GM21576 (cell line): ENCODE results near the gene KCNJ18.
"Not testable (repeated sequence)": the region's sequence is repeated elsewhere in the genome, so short reads cannot be mapped to it uniquely, and the experiment has no call there.

Source experiments
- ATAC-seq: cut with Tn5 transposase; IDR thresholded peaks from one replicate; pipeline ENCODE4 v1.9.1; 2021; ENCODE audit warnings: mild to moderate bottlenecking, moderate library complexity; ENCODE audit not compliant: unreplicated experiment

The KCNJ18 gene

DNA sequence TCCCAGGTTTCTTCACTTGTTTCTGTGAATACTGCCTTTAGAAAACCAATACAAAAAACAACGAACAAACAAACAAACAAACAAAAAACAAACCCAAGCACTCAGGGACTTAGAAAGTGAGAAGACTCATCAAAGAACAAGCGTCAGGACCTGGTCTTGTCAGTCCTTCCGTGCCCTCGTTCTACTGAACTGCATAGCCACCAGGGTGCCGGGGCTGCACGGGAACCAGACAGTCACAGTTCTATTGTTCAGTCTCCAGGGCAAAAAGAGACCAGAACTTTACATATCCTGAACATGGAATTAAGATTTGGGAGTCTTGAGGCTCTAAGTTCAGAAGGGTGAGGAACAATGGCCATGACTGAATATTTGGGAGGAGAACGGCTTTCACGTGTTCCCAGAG lies 28.2 kb downstream of the KCNJ18 start:
- not testable (repeated sequence) for ATAC-seq

DNA sequence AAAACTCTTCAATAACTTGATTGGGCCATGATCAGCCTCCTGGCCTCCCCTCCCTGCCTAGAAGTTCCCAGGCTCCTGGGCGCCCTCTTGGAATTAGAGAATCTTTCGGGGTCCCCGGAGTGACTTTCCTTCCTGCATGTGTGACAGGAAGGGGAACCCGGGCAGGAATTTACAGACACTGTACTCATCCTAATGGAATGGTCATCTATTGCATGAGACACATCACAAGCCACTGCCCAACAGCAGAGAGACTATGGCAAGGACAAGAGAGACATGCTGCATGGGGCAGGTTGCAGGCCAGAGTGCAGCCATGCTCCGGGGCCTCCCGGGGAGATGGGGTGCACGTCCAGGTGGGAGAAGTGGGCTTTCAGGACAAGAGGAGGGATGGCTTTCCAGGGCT lies 29.9 kb downstream of the KCNJ18 start:
- not testable (repeated sequence) for ATAC-seq

- not testable (repeated sequence) for ATAC-seq
These were observed 32.1 kb downstream of the KCNJ18 start for GRCh38 chr17:21724216-21725006.

- ATAC-seq = not testable (repeated sequence)
These were observed 38.8 kb downstream of the KCNJ18 start for GRCh38 chr17:21731076-21731475.

GRCh38 chr17:21733931-21734330 lies 41.6 kb downstream of the KCNJ18 start:
- not testable (repeated sequence) for ATAC-seq

DNA sequence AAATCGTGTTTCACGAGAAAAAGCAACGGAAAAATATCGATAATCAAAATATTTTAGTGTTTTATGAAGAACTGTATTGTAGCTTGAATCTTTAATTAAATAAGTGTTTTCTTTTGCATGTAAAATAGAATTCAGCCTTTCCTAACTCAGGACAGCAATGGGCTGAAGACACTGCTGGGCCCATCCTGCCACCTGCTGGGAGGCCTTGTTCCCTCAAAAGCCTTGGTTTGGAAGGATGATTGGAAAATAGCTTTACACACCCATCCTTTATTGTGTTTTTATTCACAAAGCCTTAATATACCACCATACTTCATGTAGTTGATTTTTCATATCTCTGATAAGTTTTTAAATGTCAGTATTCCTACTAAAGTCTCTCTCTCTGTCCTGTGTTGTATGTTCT lies 43.5 kb downstream of the KCNJ18 start:
- ATAC-seq = not testable (repeated sequence)

DNA sequence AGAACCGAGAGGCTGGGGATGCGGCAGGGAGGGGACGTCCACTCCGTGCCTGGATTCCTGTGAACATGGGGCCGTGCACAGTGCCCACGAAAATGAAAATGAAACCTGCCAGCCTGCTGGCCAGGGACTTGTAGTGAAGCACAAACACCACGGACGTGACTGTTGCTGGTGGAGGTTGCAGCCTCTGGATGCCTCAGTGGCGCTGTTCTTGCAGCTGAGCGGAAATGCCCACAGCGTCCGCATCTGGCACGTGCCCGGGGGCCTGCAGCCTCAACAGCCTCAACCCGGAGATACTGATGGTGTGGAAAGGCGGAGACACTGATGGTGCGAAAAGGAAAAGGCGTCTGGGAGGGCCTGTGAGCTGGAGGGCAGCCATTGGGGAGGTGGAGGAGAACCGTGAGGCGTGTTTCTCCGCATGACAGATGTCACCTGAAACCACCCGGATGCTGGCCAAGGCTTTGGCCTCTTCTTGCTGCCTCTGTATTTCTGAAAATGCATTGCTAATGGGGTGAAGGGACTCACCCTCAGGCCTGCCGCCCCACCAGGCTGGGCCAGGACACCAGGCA lies 44.8 kb downstream of the KCNJ18 start:
- ATAC-seq = not testable (repeated sequence)

DNA sequence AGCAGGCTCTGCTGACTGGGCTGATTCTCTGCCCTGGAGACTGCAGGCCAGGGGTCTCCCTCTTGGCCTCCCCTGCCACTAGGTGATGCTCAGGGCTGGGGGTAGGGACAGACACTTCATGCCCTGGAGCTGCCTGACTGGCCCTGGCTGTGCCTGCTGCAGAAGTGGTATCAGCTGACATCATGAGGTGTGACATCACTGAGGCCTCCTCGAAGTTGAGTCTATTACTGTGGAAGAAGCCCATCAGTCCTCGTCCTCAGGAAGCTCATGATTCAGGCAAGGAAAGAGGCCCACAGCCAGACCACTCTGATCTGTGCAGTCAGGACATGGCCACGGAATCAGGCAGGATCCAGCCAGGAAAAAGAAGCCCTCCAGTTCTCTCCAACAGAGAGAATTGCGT lies 45.9 kb downstream of the KCNJ18 start:
- ATAC-seq = not testable (repeated sequence)

GRCh38 chr17:21738877-21739474 lies 46.7 kb downstream of the KCNJ18 start:
- not testable (repeated sequence) for ATAC-seq

DNA sequence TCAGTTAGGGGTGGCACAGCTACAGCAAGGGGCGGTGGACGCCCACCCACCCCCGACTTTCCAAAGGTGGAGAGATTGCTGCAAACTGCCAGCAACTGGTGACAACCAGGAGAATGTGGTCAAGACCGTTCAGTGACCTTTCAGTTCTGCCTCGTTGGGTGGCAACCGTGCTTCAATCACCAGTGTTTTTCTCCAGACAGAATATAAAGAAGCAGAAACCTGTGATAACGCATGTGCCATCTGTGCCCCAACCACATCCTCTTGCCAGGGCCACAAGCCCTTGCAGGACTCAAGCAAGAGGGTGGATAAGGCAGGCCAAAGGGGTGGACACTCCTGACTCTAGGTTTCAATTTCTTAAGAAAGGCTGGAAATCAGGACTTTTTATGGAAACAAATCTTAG lies 47.2 kb downstream of the KCNJ18 start:
- peak; percentile 41 for ATAC-seq

DNA sequence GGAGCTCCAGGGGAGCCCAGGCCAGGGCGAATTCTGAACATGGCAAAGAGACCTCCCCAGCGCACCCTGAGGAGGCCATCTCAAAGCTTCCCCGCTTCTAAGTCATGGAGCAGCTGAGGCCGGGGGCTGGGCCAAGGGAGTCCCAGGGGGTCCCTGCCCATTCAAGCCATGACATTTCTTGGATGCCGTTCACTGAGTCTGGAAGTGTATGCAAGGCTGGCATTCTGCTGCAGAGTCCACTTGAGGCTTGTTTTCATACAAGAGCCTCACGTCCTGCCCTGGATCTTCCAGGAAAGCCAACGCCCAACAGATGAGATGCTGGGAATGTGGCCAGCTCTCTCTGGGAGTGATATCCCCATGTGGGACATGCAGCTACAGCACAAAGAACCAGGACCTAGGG lies 48.5 kb downstream of the KCNJ18 start:
- ATAC-seq = not testable (repeated sequence)

DNA sequence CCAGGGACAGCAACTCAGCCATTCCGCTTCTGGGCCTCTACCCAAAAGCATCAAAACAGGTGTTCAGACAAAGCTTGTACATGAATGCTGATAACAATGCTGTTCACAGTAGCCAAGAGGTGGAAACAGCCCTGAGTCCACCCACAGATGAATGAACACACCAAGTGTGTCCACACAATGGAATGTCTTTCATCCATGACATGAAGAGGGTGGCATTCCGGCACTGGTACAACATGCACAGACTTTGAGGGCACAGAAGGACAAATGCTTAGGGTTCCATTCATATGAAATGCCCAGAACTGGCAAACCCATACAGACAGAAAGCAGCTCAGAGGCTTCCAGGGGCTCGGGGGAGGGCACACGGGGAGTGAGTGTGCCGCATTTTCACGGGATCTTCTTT lies 49.2 kb downstream of the KCNJ18 start:
- not testable (repeated sequence) for ATAC-seq

- ATAC-seq = no peak
These were observed 50.0 kb downstream of the KCNJ18 start for GRCh38 chr17:21742326-21742725.

- ATAC-seq = not testable (repeated sequence)
These were observed 51.8 kb downstream of the KCNJ18 start for GRCh38 chr17:21744151-21744550.

- not testable (repeated sequence) for ATAC-seq
These were observed 52.3 kb downstream of the KCNJ18 start for GRCh38 chr17:21744621-21745020.

GRCh38 chr17:21745385-21746054 lies 53.2 kb downstream of the KCNJ18 start:
- not testable (repeated sequence) for ATAC-seq

GRCh38 chr17:21746415-21746814 lies 54.1 kb downstream of the KCNJ18 start:
- ATAC-seq = not testable (repeated sequence)

- not testable (repeated sequence) for ATAC-seq
These were observed 55.0 kb downstream of the KCNJ18 start for GRCh38 chr17:21747195-21747915.

GRCh38 chr17:21748686-21749085 lies 56.4 kb downstream of the KCNJ18 start:
- not testable (repeated sequence) for ATAC-seq

DNA sequence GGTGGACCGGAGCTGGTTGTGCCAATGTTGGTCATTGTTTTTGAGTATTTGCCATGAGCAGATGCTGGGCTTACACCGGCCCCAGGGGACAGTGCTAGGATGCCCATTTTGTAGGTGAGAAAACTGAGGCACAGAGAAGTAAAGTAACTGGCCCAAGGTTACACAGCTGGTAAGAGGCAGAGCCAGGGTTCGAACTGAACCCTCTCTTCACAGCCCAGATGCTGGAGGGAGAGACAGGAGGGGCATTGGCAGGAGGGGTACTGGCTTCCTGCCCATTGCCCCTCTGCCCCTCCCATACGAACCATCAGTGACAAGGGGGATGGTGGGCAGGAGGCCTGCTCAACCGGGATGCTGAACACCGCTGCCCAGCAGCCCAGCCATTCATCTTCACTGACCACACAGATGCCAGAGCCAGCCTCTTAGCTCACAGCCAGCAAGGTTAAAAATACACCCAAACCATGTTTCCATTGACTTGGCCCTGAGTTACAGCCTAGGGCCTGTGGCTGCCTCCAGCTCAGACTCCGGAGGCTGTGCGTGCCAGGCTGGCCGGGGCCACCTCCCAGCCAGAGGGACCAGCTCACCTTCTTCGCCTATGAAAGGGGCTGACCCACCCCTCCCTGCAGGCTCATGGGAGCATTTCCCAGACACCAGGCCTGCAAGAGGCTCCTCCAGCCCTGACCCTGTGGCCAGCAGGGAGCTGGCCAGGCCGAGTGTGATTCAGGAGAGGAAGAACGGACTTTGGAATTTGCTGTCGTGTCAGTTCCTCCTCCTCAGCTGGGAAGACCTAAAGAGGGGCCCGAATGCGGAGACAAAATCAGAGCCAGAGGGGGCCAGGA lies 57.6 kb downstream of the KCNJ18 start:
- not testable (repeated sequence) for ATAC-seq
